ENCODE data around the gene SPINK5.

The SPINK5 gene

GRCh38 chr5:148177207-148177606 lies 113.4 kb downstream of the SPINK5 start:
- DNase-seq (ENCODE audit: low read depth in 2 of 2), result no peak

DNA sequence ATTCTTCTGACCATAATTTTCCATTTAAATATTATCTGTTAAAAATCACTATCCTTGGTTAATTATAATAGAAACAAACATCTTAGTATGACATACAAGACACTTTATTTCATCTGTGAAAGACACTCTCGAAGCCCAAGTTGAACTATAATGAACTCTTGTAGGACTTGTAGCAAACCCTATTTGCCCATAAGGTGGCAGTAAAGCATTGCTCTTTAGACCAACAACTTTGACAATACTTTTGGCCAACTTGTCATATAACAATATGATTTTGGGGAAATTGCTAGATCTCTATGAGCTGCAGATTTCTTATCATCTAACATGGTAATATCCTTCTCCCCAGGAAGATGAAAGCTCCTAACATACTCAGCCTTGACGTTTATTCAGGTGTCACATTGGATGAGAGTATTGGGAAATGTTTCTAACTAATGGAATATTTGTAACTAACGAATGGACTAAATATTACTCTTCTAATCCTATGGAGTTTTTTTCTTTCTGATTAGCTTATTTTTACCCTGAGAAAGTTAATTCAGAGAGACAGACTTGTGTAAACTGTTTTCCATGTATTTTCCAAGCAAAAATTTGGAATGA lies 115.5 kb downstream of the SPINK5 start:
- DNase-seq (ENCODE audit: low read depth in 2 of 2), result no peak

DNA sequence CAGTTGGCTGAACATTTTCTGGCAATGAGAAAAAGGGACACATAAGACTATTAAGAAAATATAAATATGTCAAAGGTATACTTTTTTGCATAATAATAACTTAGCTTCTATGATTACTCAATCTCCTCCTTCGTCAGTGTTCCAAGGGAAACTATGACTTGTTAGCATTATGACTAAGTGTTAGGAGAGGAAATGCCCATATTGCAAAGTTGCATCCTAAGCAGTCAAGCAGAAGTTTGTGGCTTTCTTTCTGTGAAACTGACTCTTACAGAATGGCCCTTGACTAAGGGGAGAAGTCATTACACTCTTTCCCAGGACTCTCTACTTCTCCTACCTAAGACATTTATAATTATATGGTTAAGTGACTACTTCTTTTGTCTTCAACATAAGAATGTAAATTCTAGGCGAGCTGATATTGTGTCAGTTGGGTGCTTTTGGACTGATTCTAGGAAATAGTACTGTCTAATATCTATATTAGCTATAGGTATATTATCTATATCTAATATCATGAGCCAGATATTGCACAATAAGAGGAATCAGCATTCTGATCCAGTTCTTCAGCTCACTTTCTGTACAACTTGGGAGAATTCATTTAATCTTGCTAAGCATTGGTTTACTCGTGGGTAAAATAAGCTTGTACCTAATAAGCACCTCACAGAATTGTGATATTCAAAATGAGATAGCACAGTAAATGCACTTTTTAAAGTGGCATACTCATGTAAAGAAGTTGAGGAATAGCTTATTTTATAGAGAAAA lies 122.6 kb downstream of the SPINK5 start:
- DNase-seq (ENCODE audit: low read depth in 2 of 2), result no peak
